Parathyroid adenoma (tissue), 2 donors: ENCODE results near the gene SPIN2A.
"Not testable (repeated sequence)": the region's sequence is repeated elsewhere in the genome, so short reads cannot be mapped to it uniquely, and the experiment has no call there.

Experiments used
- H2AFZ ChIP-seq: fragments of 300-600 bp; sonication (generic); one replicate; pipeline ENCODE4 v1.7.0; 2017; ENCODE audit warnings: antibody characterized with exemption, mild to moderate bottlenecking
- H3K27ac ChIP-seq: fragments of 300-600 bp; sonication (generic); one replicate; pipeline ENCODE4 v1.7.0; 2017
- H3K27me3 ChIP-seq: fragments of 300-600 bp; sonication (generic); one replicate; pipeline ENCODE4 v1.7.0; 2017; ENCODE audit warnings: low read length; ENCODE audit not compliant: control insufficient read depth, insufficient read depth
- H3K36me3 ChIP-seq: fragments of 300-600 bp; sonication (generic); one replicate; pipeline ENCODE4 v1.7.0; 2017; ENCODE audit warnings: low read length; ENCODE audit not compliant: control insufficient read depth, insufficient read depth
- H3K4me1 ChIP-seq: fragments of 300-600 bp; sonication (generic); one replicate; pipeline ENCODE4 v1.7.0; 2017; ENCODE audit warnings: control low read depth
- H3K4me2 ChIP-seq: fragments of 300-600 bp; sonication (generic); one replicate; pipeline ENCODE4 v1.7.0; 2017; ENCODE audit warnings: low read length
- H3K4me3 ChIP-seq: fragments of 300-600 bp; sonication (generic); one replicate; pipeline ENCODE4 v1.7.0; 2017; ENCODE audit warnings: low read depth, low read length
- H3K79me2 ChIP-seq: fragments of 300-600 bp; sonication (generic); one replicate; pipeline ENCODE4 v1.7.0; 2017; ENCODE audit warnings: control low read depth
- H3K9ac ChIP-seq: fragments of 300-600 bp; sonication (generic); one replicate; pipeline ENCODE4 v1.7.0; 2017; ENCODE audit warnings: mild to moderate bottlenecking
- H3K9me3 ChIP-seq: fragments of 300-600 bp; sonication (generic); one replicate; pipeline ENCODE4 v1.7.0; 2017; ENCODE audit warnings: low read length; ENCODE audit not compliant: control insufficient read depth
- TF ChIP-seq, protein P1 (sequence below): fragments of 300-600 bp; sonication (generic); IDR thresholded peaks from one replicate; pipeline ENCODE4 v1.7.0; 2017; ENCODE audit warnings: antibody characterized with exemption, mild to moderate bottlenecking
- donor health status: primary hyperparathyroidism.

SPIN2A gene

DNA sequence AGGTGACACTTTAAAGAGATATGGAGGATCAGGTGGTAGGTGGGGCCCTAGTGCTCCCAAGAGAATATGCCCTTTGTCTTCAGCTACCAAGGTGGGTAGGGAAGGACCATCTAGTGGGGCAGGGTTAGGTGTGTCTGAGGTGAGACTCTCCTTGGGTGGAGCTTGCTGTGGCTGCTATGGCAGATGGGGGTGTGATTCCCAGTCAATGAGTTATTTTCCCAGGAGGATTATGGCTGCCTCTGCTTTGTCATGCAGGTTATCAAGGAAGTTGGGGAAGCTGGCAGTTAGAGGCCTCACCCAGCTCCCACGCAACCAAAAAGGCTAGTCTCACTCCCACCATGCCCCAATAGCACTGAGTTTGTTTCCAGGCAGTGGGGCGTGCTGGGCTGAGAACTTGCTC lies 18.0 kb upstream of the SPIN2A start:
- Histone ChIP-seq H3K79me2 (no peaks in the 10 kb centered on the region), H3K4me2 (no peak overlapping the region), H3K36me3 (no peaks in the 10 kb centered on the region), H3K9ac (no peak overlapping the region), H3K4me1 (no peaks in the 10 kb centered on the region), H3K27ac (no peak overlapping the region), H3K4me3 (no peak overlapping the region), H2AFZ (no peak overlapping the region), H3K9me3 (no peaks in the 10 kb centered on the region), H3K27me3 (no peaks in the 10 kb centered on the region)
- TF ChIP-seq, protein P1, sequence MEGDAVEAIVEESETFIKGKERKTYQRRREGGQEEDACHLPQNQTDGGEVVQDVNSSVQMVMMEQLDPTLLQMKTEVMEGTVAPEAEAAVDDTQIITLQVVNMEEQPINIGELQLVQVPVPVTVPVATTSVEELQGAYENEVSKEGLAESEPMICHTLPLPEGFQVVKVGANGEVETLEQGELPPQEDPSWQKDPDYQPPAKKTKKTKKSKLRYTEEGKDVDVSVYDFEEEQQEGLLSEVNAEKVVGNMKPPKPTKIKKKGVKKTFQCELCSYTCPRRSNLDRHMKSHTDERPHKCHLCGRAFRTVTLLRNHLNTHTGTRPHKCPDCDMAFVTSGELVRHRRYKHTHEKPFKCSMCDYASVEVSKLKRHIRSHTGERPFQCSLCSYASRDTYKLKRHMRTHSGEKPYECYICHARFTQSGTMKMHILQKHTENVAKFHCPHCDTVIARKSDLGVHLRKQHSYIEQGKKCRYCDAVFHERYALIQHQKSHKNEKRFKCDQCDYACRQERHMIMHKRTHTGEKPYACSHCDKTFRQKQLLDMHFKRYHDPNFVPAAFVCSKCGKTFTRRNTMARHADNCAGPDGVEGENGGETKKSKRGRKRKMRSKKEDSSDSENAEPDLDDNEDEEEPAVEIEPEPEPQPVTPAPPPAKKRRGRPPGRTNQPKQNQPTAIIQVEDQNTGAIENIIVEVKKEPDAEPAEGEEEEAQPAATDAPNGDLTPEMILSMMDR = no peak

DNA sequence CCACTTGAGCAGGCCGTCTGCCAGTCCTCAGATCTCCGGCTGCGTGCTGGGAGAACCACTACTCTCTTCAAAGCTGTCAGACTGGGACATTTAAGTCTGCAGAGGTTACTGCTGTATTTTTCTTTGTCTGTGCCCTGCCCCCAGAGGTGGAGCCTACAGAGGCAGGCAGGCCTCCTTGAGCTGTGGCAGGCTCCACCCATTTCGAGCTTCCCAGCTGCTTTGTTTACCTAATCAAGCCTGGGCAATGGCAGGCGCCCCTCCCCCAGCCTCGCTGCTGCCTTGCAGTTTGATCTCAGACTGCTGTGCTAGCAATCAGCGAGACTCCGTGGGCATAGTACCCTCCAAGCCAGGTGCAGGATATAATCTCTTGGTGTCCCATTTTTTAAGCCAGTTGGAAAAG lies 15.0 kb upstream of the SPIN2A start:
- not testable (repeated sequence) for H3K4me3 ChIP-seq, H3K79me2 ChIP-seq, H3K4me1 ChIP-seq, H3K27ac ChIP-seq, H2AFZ ChIP-seq, H3K4me2 ChIP-seq, H3K36me3 ChIP-seq, H3K9ac ChIP-seq, H3K27me3 ChIP-seq, H3K9me3 ChIP-seq

DNA sequence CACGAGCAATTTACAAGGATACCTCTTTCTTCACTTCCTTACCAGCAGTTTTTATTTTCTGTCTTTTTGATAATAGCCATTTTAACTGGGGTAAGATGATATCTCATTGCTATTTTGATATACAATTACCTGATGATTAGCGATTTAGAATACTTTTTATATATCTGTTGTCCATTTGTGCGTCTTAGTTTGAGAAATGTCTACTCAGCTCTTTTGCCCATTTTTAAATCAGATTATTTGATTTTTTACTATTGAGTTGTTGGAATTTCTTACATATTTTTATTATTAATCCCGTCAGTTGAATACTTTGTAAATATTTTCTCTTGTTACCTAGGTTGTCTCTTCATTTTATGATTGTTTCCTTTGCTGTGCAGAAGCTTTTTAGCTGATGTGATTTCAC lies 1.5 kb upstream of the SPIN2A start:
- Histone ChIP-seq H3K36me3 (no peaks in the 10 kb centered on the region), H3K27me3 (no peaks in the 10 kb centered on the region), H3K4me2 (no peak overlapping the region), H3K27ac (no peak overlapping the region), H3K4me3 (no peak overlapping the region), H3K9me3 (no peaks in the 10 kb centered on the region), H3K4me1 (no peaks in the 10 kb centered on the region), H3K9ac (no peak overlapping the region), H2AFZ (no peak overlapping the region), H3K79me2 (no peaks in the 10 kb centered on the region)
- TF ChIP-seq, protein P1 = no peak

DNA sequence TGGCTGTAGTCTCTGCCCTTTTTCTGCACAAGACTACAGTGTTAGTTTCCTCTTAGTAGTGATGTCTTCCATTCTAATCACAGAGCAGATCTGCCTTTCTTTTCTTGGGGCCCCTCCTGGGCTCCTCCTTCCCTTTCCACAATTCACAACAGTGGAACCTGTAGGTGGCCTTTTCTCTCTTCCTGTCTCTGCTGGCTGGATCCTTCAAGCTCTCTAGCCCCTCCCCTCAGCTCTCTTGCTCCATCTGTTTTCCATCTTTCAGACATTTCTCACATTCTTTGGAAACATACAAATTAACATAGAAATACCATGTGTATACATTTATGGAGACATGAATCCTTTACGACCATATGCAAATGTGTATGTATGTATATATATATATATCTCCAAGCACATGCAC lies 304 bp upstream of the SPIN2A start:
- Histone ChIP-seq H3K79me2 (no peaks in the 10 kb centered on the region), H3K9me3 (no peaks in the 10 kb centered on the region), H3K4me2 (no peak overlapping the region), H3K4me3 (no peak overlapping the region), H2AFZ (peak overlapping the region; percentile 60), H3K27me3 (no peaks in the 10 kb centered on the region), H3K27ac (peak overlapping the region; percentile 29), H3K4me1 (no peaks in the 10 kb centered on the region), H3K36me3 (no peaks in the 10 kb centered on the region), H3K9ac (no peak overlapping the region)
- TF ChIP-seq, protein P1 = no peak

DNA sequence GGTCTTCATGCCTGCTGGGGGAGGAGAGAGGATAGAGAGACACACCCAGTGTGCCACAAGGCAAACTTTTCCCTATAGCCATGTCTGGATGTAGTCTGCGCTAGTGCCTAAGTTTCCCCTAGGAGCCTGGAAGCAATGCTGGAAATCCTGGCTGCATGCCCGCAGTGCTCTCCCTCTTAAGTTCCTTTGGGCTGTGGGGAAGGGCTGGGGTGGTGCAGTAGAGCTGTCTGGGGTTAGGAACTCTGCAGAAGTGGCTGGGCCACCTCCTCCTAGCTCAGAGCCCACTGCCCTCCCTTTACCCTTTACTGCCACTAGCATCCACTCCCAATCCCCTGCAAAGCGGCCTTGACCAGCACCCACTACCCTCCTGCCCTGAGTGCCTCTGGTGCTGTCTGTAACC lies 608 bp downstream of the SPIN2A start:
- H3K4me3 ChIP-seq, H3K27ac ChIP-seq, H2AFZ ChIP-seq, H3K4me2 ChIP-seq, H3K79me2 ChIP-seq, H3K9ac ChIP-seq, H3K9me3 ChIP-seq, H3K36me3 ChIP-seq, H3K4me1 ChIP-seq, H3K27me3 ChIP-seq: not testable (repeated sequence)

DNA sequence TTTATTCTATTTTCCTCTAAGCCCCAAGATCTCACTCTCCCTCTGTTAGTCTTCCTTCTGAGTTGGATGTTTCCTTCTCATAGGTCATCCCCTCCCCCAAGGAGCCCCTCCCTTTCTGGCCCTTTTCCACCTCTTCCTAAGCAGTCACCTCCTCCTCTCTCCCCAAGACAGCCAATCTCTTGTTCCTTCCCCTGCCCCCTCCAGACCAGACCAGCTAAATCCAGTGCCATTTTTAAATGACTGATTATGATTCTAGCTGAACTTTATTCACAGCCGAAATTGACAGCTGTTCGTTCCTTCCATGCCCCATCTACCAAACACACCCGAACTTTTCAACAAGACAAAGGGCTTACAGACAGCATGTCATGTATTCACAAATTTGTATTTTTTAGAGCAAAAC lies 1.9 kb downstream of the SPIN2A start:
- no peak overlapping the region for H2AFZ ChIP-seq
- no peak overlapping the region for H3K9ac ChIP-seq
- H3K4me1 ChIP-seq = no peaks in the 10 kb centered on the region
- no peaks in the 10 kb centered on the region for H3K36me3 ChIP-seq
- no peak overlapping the region for H3K4me2 ChIP-seq
- H3K4me3 ChIP-seq = no peak overlapping the region
- TF ChIP-seq, protein P1 = no peak
- no peak overlapping the region for H3K27ac ChIP-seq
- H3K79me2 ChIP-seq = no peaks in the 10 kb centered on the region
- H3K27me3 ChIP-seq = no peaks in the 10 kb centered on the region
- H3K9me3 ChIP-seq = no peaks in the 10 kb centered on the region
